WTC11 (cell line): ENCODE data around the gene CREB3L1.

Source experiments
- SMAD3 ChIP-seq: sonication (generic); formaldehyde crosslinking; IDR thresholded peaks from 2 replicates; pipeline ENCODE4 v1.8.0; 2022; ENCODE audit warnings: missing genetic modification reagents, mild to moderate bottlenecking, borderline replicate concordance
- TF ChIP-seq, protein P1 (sequence below): sonication (generic); formaldehyde crosslinking; IDR thresholded peaks from 2 replicates; pipeline ENCODE4 v1.8.1; 2022; ENCODE audit warnings: low read depth, mild to moderate bottlenecking, moderate library complexity, missing genetic modification reagents, borderline replicate concordance

DNA sequence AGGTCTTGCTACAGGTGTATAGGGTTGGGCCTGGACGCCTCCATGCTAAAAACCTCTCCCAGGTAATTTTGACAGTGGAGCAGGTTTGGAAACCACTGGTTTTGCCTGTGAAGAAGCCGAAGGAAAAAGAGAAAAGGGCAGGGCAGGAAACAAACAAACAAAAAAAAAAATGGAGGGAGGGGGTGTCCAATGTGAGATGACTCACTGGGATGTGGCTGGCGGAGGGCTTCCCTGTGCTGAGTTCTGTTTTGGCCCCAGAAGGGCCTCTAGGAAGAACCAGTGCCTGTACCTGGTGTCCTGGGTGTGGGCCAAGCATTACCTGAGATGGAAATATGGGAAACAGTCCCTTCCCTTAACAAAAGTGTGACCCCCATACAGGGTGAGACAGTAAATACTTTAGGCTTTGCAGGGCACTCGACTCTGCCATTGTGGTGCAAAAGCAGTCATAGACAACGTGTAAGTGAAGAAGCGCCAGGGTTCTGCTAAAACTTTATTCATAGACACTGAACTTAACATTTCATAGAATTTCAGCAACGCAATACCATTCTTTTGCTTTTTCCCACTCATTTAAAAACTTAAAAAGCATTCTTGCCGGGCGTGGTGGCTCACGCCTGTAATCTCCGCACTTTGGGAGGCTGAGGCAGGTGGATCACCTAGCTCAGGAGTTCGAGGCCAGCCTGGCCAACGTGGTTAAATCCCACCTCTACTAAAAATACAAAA is 60.3 kb downstream of the CREB3L1 start:
- TF ChIP-seq, protein P1, sequence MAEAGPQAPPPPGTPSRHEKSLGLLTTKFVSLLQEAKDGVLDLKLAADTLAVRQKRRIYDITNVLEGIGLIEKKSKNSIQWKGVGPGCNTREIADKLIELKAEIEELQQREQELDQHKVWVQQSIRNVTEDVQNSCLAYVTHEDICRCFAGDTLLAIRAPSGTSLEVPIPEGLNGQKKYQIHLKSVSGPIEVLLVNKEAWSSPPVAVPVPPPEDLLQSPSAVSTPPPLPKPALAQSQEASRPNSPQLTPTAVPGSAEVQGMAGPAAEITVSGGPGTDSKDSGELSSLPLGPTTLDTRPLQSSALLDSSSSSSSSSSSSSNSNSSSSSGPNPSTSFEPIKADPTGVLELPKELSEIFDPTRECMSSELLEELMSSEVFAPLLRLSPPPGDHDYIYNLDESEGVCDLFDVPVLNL = no peak
- no peak for TF ChIP-seq SMAD3
